A549 (cell line): ENCODE data around the gene DDX39B. TPM values are rescaled to one million over a fixed set of nuclear protein-coding genes. Genes with fewer than 3 reads are reported as not detected.
A peak's percentile ranks its signal among the peaks of the same experiment; 100 is the strongest.

ENCODE experiments used
- ATAC-seq, 2 experiments: fragments of 200-7000 bp in 1 of 2; fragments of >200 bp in 1 of 2; cut with Nextera tagmentation in 1 of 2; cut with Tn5 transposase in 1 of 2; 3 replicates each; pipeline versions ENCODE4 v1.8.0 to v1.9.1; 2018 to 2020; ENCODE audit warnings: mild to moderate bottlenecking in 1 of 2, moderate library complexity in 1 of 2
- CTCF ChIA-PET: fragments of 300-600 bp; sonication (Branson Sonifier 250); formaldehyde crosslinking; extraction: SDS; loops from one replicate; lab custom pipeline; 2021; ENCODE audit warnings: antibody characterized with exemption, inconsistent platforms; lab: Yijun Ruan, JAX
- POLR2A ChIA-PET: fragments of 350-600 bp; formaldehyde crosslinking; extraction: SDS; loops from one replicate; lab custom pipeline; 2021; ENCODE audit warnings: antibody characterized with exemption, inconsistent platforms; lab: Yijun Ruan, JAX
- DNase-seq, 2 experiments: peaks; one replicate each; pipeline versions ENCODE4 v3.0.0 to v3.0.0-alpha.2; 2011 to 2016; ENCODE audit warnings: low read depth in 1 of 2, low spot score in 1 of 2
- FAIRE-seq: peaks from 2 replicates; lab custom pipeline; 2011; peaks lifted over from hg19 to GRCh38; lab: Jason Lieb, UNC
- H3K27ac ChIP-seq, 2 experiments: fragments of >200 bp; sonication (Bioruptor Twin); formaldehyde crosslinking; 3 replicates each; pipeline ENCODE4 v1.5.1; 2016 to 2017
- H3K4me1 ChIP-seq: fragments of >200 bp; sonication (Bioruptor Twin); formaldehyde crosslinking; 3 replicates; pipeline ENCODE4 v1.6.1; 2016
- H3K4me2 ChIP-seq: fragments of >200 bp; sonication (Bioruptor Twin); formaldehyde crosslinking; 3 replicates; pipeline ENCODE4 v1.6.1; 2016
- H3K4me3 ChIP-seq: fragments of >200 bp; sonication (Bioruptor Twin); formaldehyde crosslinking; 3 replicates; pipeline ENCODE4 v1.5.1; 2016
- H3K9me3 ChIP-seq: fragments of >200 bp; sonication (Bioruptor Twin); formaldehyde crosslinking; 3 replicates; pipeline ENCODE4 v1.6.1; 2016
- BCL3 ChIP-seq: fragments of >200 bp; sonication (Bioruptor Twin); formaldehyde crosslinking; IDR thresholded peaks from 3 replicates; pipeline ENCODE4 v1.6.1; 2016
- CHD2 ChIP-seq: fragments of 150-350 bp; IDR thresholded peaks from 2 replicates; pipeline ENCODE4 v1.6.1; 2014; ENCODE audit warnings: low read length; ENCODE audit not compliant: partially characterized antibody
- CTCF ChIP-seq: fragments of >200 bp; sonication (Bioruptor Twin); formaldehyde crosslinking; IDR thresholded peaks from 3 replicates; pipeline ENCODE4 v1.5.1; 2016
- E2F6 ChIP-seq: IDR thresholded peaks from 2 replicates; pipeline ENCODE4 v1.6.1; 2012; ENCODE audit warnings: low read depth, borderline replicate concordance
- GATA3 ChIP-seq: IDR thresholded peaks from 2 replicates; pipeline ENCODE4 v1.6.1; 2012; ENCODE audit warnings: borderline replicate concordance
- HDAC2 ChIP-seq: fragments of 200-600 bp; sonication (generic); IDR thresholded peaks from 2 replicates; pipeline ENCODE4 v1.6.1; 2016
- JUN ChIP-seq, 2 experiments: fragments of >200 bp; sonication (Bioruptor Twin); formaldehyde crosslinking; IDR thresholded peaks; 2 replicates in 1 of 2; 3 replicates in 1 of 2; pipeline ENCODE4 v1.6.1; 2016 to 2017
- MAX ChIP-seq: IDR thresholded peaks from 2 replicates; pipeline ENCODE4 v1.6.1; 2012
- PBX3 ChIP-seq: IDR thresholded peaks from 2 replicates; pipeline ENCODE4 v1.6.1; 2012
- PHF8 ChIP-seq: fragments of 200-600 bp; sonication (generic); IDR thresholded peaks from 2 replicates; pipeline ENCODE4 v1.6.1; 2016; ENCODE audit warnings: low read depth, mild to moderate bottlenecking, antibody characterized with exemption, moderate library complexity, borderline replicate concordance
- POLR2A ChIP-seq: IDR thresholded peaks from 2 replicates; pipeline ENCODE4 v1.6.1; 2012; ENCODE audit warnings: mild to moderate bottlenecking, low read length
- POLR2AphosphoS2 ChIP-seq: conservative IDR thresholded peaks from 2 replicates; pipeline ENCODE4 v1.6.1; 2012; ENCODE audit warnings: low read length, improper control_type of control experiment, inconsistent platforms
- RAD21 ChIP-seq, 2 experiments: fragments of >200 bp in 1 of 2; sonication (Bioruptor Twin) in 1 of 2; formaldehyde crosslinking in 1 of 2; IDR thresholded peaks in 1 of 2; conservative IDR thresholded peaks in 1 of 2; 2 replicates in 1 of 2; 3 replicates in 1 of 2; pipeline ENCODE4 v1.6.1; 2012 to 2018; ENCODE audit warnings: inconsistent platforms in 1 of 2
- RARB ChIP-seq: fragments of 250-450 bp; sonication (Bioruptor Pico); IDR thresholded peaks from 2 replicates; pipeline ENCODE4 v1.8.0; 2021; ENCODE audit warnings: mild to moderate bottlenecking, moderate library complexity
- RCOR1 ChIP-seq: fragments of 150-350 bp; IDR thresholded peaks from 2 replicates; pipeline ENCODE4 v1.6.1; 2014; ENCODE audit warnings: antibody characterized with exemption, low read length, low read depth
- SMC3 ChIP-seq: fragments of >200 bp; sonication (Bioruptor Twin); formaldehyde crosslinking; IDR thresholded peaks from 3 replicates; pipeline ENCODE4 v1.6.1; 2018; ENCODE audit warnings: inconsistent platforms
- WGBS: methylation state at CpG from one replicate; pipeline ENCODE4 v1.1.6; 2017; ENCODE audit errors: missing lambda C conversion rate; 5-methylcytosine and 5-hydroxymethylcytosine counted together
- polyA plus RNA-seq, 4 experiments: library from polyadenylated mRNA; depleted of rRNA in 3 of 4; stranded (reverse); fragments of >200 nt; fragmentation: RNase III in 1 of 4; extraction: RNeasy Plus Mini Kit Qiagen cat#74134 plus additional on column Dnase treatment in 1 of 4; gene quantifications; 2 replicates in 3 of 4; 3 replicates in 1 of 4; pipeline ENCODE4 v1.2.3, GENCODE V29; 2011 to 2017

DDX39B gene
- polyA plus RNA-seq, 2 of the 4 experiments (the other 2 are of a cell fraction) = 267 to 441 TPM

- peak overlapping the region; percentile 73 to 94 for H3K27ac ChIP-seq
- H3K4me1 ChIP-seq = peaks cover 6% of the 10 kb centered on the region; the same call in 1 of the 3 replicates
- FAIRE-seq (no peak), DNase-seq (peak; percentile 64 to 68), ATAC-seq (peak; percentile 94 to 99)
- peak overlapping the region; percentile 86 for H3K4me2 ChIP-seq
- H3K9me3 ChIP-seq = no peaks in the 10 kb centered on the region
- TF ChIP-seq PBX3 (no peak), RAD21 (conservative IDR thresholded peaks at IDR 0.05 in 1 of 2, IDR thresholded peaks at IDR 0.05 in 1 of 2) (peak; percentile 22 to 58; a peak in 4 of 5 replicates), CTCF (peak; percentile 84), PHF8 (peak; percentile 39; the same call in 1 of the 2 replicates), POLR2AphosphoS2 (no peak), BCL3 (0 out of 3 replicates have a peak, but pooled peaks have one; percentile 24), E2F6 (0 out of 2 replicates have a peak, but pooled peaks have one; percentile 28), CHD2 (no peak), POLR2A (peak; percentile 44), MAX (peak; percentile 79), JUN (IDR thresholded peaks at IDR 0.05) (peak in 1 of 2 experiments; percentile 27; a peak in 1 of 5 replicates), SMC3 (peak; percentile 76)
- 7% methylated on average over 13 of the region's 62 CpGs for whole genome bisulfite sequencing
- ChIA-PET POLR2A (interaction anchor here (0.8 to 1.0 kb wide), 2 partner anchors 18 to 234 kb away, joined by 3 to 4 read pairs; partner anchors contain the start of genes HSPA1A and HSPA1L), CTCF (interaction anchor here (0.6 to 18.3 kb wide), 17 partner anchors 11 to 200 kb away, joined by 3 to 338 read pairs (median 5); partner anchors contain the start of genes ATP6V1G2, LTA, NCR3 and NFKBIL1)
- H3K4me3 ChIP-seq = peak overlapping the region; percentile 63
Measured at GRCh38 chr6:31580807-31581433, 39.1 kb upstream of the DDX39B start.

GRCh38 chr6:31580438-31580740 lies 38.6 kb upstream of the DDX39B start:
- peak overlapping the region; percentile 86 for H3K4me2 ChIP-seq

More at GRCh38 chr6:31580438-31580740, 38.6 kb upstream of the DDX39B start:
- Histone ChIP-seq H3K4me3 (peak overlapping the region; percentile 63; the same call in 1 of the 3 replicates), H3K9me3 (no peaks in the 10 kb centered on the region), H3K4me1 (peaks cover 6% of the 10 kb centered on the region; the same call in 1 of the 3 replicates), H3K27ac (peak overlapping the region; percentile 73 to 94; a peak in 4 of 6 replicates)
- WGBS = 70% methylated on average over 11 of the region's 11 CpGs
- TF ChIP-seq CTCF (no peak), GATA3 (no peak), HDAC2 (no peak), RCOR1 (no peak), RARB (CRISPR knock-in tag) (no peak)
- ATAC-seq (no peak), DNase-seq (no peak), FAIRE-seq (no peak)
- CTCF ChIA-PET = interaction anchor here (0.6 to 18.3 kb wide), 15 partner anchors 11 to 200 kb away, joined by 3 to 338 read pairs (median 6); partner anchors contain the start of genes ATP6V1G2, LTA, NCR3 and NFKBIL1
- POLR2A ChIA-PET = interaction anchor here (1.0 to 1.2 kb wide), 2 partner anchors 38 to 235 kb away, joined by 3 read pairs; partner anchors contain the start of genes DDX39B, HSPA1A and HSPA1L
